NCI-H146 treated with DMSO at 0.1 percent for 48 hours (cell line): Measurements from ENCODE around the gene SH3PXD2A.
A peak's percentile ranks its signal among the peaks of the same experiment; 100 is the strongest.
"Not testable (repeated sequence)": the region's sequence is repeated elsewhere in the genome, so short reads cannot be mapped to it uniquely, and the experiment has no call there.

Experiments used
- DNase-seq: peaks from one replicate; lab custom pipeline; 2025; ENCODE audit not compliant: unreplicated experiment; lab: John Stamatoyannopoulos, UW

Gene SH3PXD2A

GRCh38 chr10:103772096-103772845 is 83.1 kb downstream of the SH3PXD2A start:
- DNase-seq, result peak; percentile 77

GRCh38 chr10:103770139-103770538 is 85.2 kb downstream of the SH3PXD2A start:
- DNase-seq, result no peak

GRCh38 chr10:103769176-103769575 is 86.2 kb downstream of the SH3PXD2A start:
- DNase-seq, result no peak

- DNase-seq, result no peak
Observed at GRCh38 chr10:103768345-103768744, 87.0 kb downstream of the SH3PXD2A start.

- no peak for DNase-seq
Observed at GRCh38 chr10:103767756-103768155, 87.6 kb downstream of the SH3PXD2A start.

- DNase-seq, result no peak
Observed at GRCh38 chr10:103766751-103767505, 88.4 kb downstream of the SH3PXD2A start.

- DNase-seq, result no peak
Observed at GRCh38 chr10:103765981-103766380, 89.4 kb downstream of the SH3PXD2A start.

GRCh38 chr10:103765168-103765567 is 90.2 kb downstream of the SH3PXD2A start:
- no peak for DNase-seq

- no peak for DNase-seq
Observed at GRCh38 chr10:103764296-103765088, 90.9 kb downstream of the SH3PXD2A start.

GRCh38 chr10:103763374-103764202 is 91.8 kb downstream of the SH3PXD2A start:
- no peak for DNase-seq

GRCh38 chr10:103762916-103763315 is 92.5 kb downstream of the SH3PXD2A start:
- no peak for DNase-seq

GRCh38 chr10:103762162-103762561 is 93.2 kb downstream of the SH3PXD2A start:
- DNase-seq, result no peak

- peak; percentile 86 for DNase-seq
Observed at GRCh38 chr10:103761075-103761920, 94.1 kb downstream of the SH3PXD2A start.

GRCh38 chr10:103760233-103760632 is 95.1 kb downstream of the SH3PXD2A start:
- DNase-seq, result not testable (repeated sequence)

GRCh38 chr10:103759100-103759781 is 96.1 kb downstream of the SH3PXD2A start:
- DNase-seq, result no peak

GRCh38 chr10:103758294-103758681 is 97.1 kb downstream of the SH3PXD2A start:
- peak; percentile 19 for DNase-seq

- DNase-seq, result no peak
Observed at GRCh38 chr10:103757531-103758293, 97.7 kb downstream of the SH3PXD2A start.

- DNase-seq, result no peak
Observed at GRCh38 chr10:103756277-103756869, 99.0 kb downstream of the SH3PXD2A start.
